NCI-H2107 treated with DMSO at 0.1 percent for 48 hours (cell line): ENCODE results near the gene NR2C2AP.

Source experiments
- DNase-seq: peaks from one replicate; lab custom pipeline; 2025; ENCODE audit not compliant: unreplicated experiment; lab: John Stamatoyannopoulos, UW

Gene NR2C2AP

DNA sequence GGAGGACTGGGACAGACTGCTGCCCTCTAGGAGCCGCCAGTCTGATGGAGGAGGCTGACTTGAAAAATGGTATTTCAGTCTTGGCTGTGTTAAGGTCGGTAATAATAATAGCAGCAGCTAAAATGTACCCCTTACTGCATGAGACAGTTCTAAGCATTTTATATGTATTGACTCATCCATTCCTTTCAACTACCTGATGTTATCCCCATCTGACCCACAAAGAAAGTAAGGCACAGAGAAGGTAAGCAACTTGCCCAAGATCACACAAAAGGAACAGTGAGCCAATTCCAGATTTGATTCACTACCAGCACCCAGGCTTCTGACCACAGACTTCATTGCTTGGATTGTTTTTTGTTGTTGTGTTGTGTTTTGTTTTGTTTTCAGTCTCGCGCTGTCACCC, 12.6 kb upstream of the NR2C2AP start:
- no peak for DNase-seq

- DNase-seq: no peak
Observed at GRCh38 chr19:19214892-19215291, 11.7 kb upstream of the NR2C2AP start.

- no peak for DNase-seq
Observed at GRCh38 chr19:19214159-19214490, 10.9 kb upstream of the NR2C2AP start.

GRCh38 chr19:19213426-19214158, 10.4 kb upstream of the NR2C2AP start:
- DNase-seq: no peak

DNA sequence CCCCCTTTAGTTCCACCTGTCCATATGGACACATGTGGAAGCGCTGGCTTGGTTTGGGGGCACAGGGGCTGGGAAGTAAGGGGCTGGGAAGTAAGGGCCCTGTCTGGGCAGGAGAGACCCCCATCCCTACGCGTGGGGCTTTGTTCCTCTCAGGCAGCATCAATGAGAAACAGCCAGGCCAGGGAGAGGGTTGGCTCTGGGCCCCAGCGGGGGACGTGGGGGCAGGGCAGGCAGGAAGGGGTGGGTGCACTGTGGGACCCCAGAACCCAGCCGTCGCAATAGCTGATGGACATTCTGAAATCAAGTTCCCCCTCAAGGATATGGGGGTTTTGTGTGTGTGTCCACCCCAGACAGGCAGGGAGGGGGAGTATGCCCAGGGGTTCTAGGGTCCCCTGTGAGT, 9.7 kb upstream of the NR2C2AP start:
- no peak for DNase-seq

DNA sequence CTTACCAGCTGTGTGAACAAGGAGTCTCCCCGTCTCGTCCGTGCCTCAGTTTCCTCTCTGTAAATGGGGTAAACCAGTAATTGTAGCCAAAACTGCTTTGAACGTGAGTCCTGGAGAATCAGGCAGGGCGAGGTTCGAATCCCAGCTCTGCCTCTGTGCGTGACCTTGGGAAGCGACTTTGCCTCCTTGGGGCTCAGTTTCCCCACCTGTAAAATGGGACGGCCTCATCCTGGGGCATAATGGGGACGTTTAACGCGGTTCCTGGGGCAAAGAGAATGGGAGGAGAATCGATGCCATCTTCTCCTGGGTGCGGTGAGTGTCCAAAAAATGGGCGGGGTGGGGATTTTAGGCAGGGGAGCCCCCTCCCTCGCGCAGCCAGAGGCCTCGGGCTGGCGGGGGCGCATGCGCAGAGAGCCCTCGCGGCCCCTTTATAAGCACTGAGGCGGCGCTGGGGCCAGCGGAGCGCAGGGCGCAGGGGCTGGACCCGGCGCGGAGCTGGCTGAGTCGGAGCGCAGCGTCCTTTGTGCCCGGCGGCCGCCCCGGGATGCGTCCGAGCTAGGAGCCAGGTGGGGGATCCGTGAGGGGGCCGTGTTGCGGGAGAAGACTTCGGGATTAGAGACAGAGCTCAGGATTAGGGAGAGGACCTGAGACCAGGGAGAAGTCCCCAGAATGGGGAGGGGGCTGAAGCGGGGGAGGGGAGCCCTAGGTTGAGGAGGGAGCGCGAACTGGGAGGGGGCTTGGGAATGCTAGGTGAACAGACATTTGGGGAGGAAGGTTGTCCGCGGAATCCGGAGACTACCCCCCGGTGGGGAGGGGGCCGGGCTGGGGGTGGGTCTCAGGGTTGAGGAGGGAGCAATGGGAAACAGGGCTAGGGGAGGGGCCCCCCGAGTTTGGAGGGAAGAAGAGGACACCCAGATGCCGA, 8.5 kb upstream of the NR2C2AP start, which contains the start of gene NCAN:
Gene NCAN (plus strand): TSS at position 460 of the 922 bp plus-strand sequence. CDS start 4,996 bp downstream, outside the sequence.
- no peak for DNase-seq

- DNase-seq: no peak
Observed at GRCh38 chr19:19209372-19209771, 6.2 kb upstream of the NR2C2AP start.

- DNase-seq: no peak
Observed at GRCh38 chr19:19207637-19208572, 4.7 kb upstream of the NR2C2AP start.

- no peak for DNase-seq
Observed at GRCh38 chr19:19206938-19207337, 3.7 kb upstream of the NR2C2AP start.

GRCh38 chr19:19205416-19206410, 2.5 kb upstream of the NR2C2AP start:
- no peak for DNase-seq

GRCh38 chr19:19204181-19204580, 967 bp upstream of the NR2C2AP start:
- DNase-seq: no peak

- no peak for DNase-seq
Observed at GRCh38 chr19:19202707-19203011, 555 bp downstream of the NR2C2AP start.

DNA sequence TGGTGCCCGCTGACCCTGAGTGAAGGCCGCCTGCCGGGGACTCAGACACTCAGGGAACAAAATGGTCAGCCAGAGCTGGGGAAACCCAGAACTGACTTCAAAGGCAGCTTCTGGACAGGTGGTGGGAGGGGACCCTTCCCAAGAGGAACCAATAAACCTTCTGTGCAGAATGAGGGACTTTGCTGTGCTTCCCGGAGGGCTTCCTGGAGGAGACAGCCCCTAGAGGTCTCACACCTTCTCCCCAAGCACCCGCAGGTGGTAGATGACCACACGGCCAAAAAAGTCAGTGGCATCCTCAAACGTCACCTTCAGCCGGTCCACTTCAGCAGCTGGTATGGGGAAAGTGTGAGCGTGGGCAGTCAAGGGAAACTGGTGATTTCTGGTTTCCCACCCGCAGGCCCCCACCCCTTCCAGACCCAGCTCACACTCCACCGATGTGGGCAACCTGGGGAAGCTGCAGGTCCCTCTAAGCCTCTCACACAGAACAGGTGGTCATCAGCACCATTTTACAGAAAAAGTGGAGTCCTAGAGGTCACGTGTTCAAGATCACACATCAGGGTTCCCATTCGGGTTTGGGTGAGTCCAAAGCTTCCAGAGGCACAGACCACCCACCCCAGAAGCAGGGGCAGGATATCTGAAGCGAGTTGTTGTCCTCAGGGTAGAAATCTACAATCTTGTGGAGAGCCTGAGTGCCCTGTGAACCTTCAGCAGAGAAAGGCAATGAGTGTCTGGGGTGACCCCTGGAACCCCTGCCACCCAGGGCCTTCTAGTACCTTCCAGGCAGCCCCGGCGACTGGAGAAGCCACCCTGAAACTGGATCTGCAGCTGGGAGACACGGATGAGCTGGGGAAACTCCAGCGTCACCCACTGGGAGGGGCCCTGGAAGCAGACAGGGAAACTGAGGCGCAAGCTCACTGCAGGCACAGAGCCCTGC, 1.2 kb downstream of the NR2C2AP start:
- DNase-seq: no peak

DNA sequence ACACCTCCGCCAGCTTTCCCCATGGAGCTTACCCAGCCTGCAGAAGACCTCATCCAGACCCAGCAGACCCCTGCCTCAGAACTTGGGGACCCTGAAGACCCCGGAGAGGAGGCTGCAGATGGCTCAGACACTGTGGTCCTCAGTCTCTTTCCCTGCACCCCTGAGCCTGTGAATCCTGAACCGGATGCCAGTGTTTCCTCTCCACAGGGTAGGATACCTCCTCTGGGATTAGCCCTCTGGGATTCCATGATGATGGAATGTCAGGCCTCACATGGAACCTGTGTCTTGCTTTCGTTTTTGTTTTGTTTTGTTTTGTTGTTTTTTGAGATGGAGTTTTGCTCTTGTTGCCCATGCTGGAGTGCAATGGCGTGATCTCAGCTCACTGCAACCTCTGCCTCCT, 9.3 kb downstream of the NR2C2AP start:
- no peak for DNase-seq

GRCh38 chr19:19192910-19193423, 10.2 kb downstream of the NR2C2AP start:
- DNase-seq: no peak

- DNase-seq: peak; percentile 97
Observed at GRCh38 chr19:19192078-19192882, 10.9 kb downstream of the NR2C2AP start, which contains the start of the genes BORCS8 and RFXANK. Gene BORCS8 (minus strand): TSS chr19:19192152. CDS start chr19:19192117, 35 bp downstream. Gene RFXANK (plus strand): TSS chr19:19192258. CDS start chr19:19193947, 1,689 bp downstream.

GRCh38 chr19:19191768-19192077, 11.5 kb downstream of the NR2C2AP start:
- DNase-seq: no peak

GRCh38 chr19:19186742-19187141, 16.5 kb downstream of the NR2C2AP start:
- no peak for DNase-seq
